GM20431 (cell line): ENCODE data around the gene FREM2.

Experiments used
- in situ Hi-C: fragments of 300-500 bp; cut with MseI, MboI; formaldehyde crosslinking; loops from one replicate; pipeline ENCODE4 v1.15.0; 2020; ENCODE audit warnings: low sequenced_read_pairs; ENCODE audit not compliant: unreplicated experiment

FREM2 gene

GRCh38 chr13:38685431-38685830 lies 1.4 kb upstream of the FREM2 start:
- in situ Hi-C loops = no loop called here

- in situ Hi-C loops = no loop called here
Measured at GRCh38 chr13:38685974-38686576, 802 bp upstream of the FREM2 start.

GRCh38 chr13:38687246-38688229 lies 661 bp downstream of the FREM2 start:
- in situ Hi-C loops = no loop called here

- in situ Hi-C loops = no loop called here
Measured at GRCh38 chr13:38688674-38689073, 1.8 kb downstream of the FREM2 start.

GRCh38 chr13:38690231-38690630 lies 3.4 kb downstream of the FREM2 start:
- in situ Hi-C loops = no loop called here

- in situ Hi-C loops = no loop called here
Measured at GRCh38 chr13:38693168-38693567, 6.3 kb downstream of the FREM2 start.

GRCh38 chr13:38693641-38694040 lies 6.8 kb downstream of the FREM2 start:
- in situ Hi-C loops = no loop called here

- in situ Hi-C loops = no loop called here
Measured at GRCh38 chr13:38697197-38697596, 10.3 kb downstream of the FREM2 start.

GRCh38 chr13:38697628-38698333 lies 10.9 kb downstream of the FREM2 start:
- in situ Hi-C loops = no loop called here

- in situ Hi-C loops = no loop called here
Measured at GRCh38 chr13:38700051-38700450, 13.2 kb downstream of the FREM2 start.

GRCh38 chr13:38702669-38703068 lies 15.8 kb downstream of the FREM2 start:
- in situ Hi-C loops = no loop called here

- in situ Hi-C loops = no loop called here
Measured at GRCh38 chr13:38703255-38703654, 16.4 kb downstream of the FREM2 start.

- in situ Hi-C loops = no loop called here
Measured at GRCh38 chr13:38705365-38705764, 18.5 kb downstream of the FREM2 start.

- in situ Hi-C loops = no loop called here
Measured at GRCh38 chr13:38707460-38707859, 20.6 kb downstream of the FREM2 start.

- in situ Hi-C loops = no loop called here
Measured at GRCh38 chr13:38713046-38713445, 26.2 kb downstream of the FREM2 start.

- in situ Hi-C loops = no loop called here
Measured at GRCh38 chr13:38718374-38718773, 31.5 kb downstream of the FREM2 start.

GRCh38 chr13:38730332-38730731 lies 43.5 kb downstream of the FREM2 start:
- in situ Hi-C loops = no loop called here

- in situ Hi-C loops = no loop called here
Measured at GRCh38 chr13:38733146-38733545, 46.3 kb downstream of the FREM2 start.

GRCh38 chr13:38735665-38736440 lies 49.0 kb downstream of the FREM2 start:
- in situ Hi-C loops = no loop called here

- in situ Hi-C loops = no loop called here
Measured at GRCh38 chr13:38743466-38743865, 56.6 kb downstream of the FREM2 start.
